Lower lobe of right lung (tissue), 2 donors: ENCODE results near the gene CCL13. TPM values are rescaled to one million over a fixed set of nuclear protein-coding genes. Genes with fewer than 3 reads are reported as not detected.
A peak's percentile ranks its signal among the peaks of the same experiment; 100 is the strongest.

Experiments used
- ATAC-seq, 2 donors: fragments of 200-7000 bp; cut with Tn5 transposase; one replicate each; pipeline ENCODE4 v1.9.1; 2020 to 2022; ENCODE audit warnings: mild to moderate bottlenecking in 2 of 2, moderate library complexity in 2 of 2
- DNase-seq: peaks from one replicate; pipeline ENCODE4 v3.0.0-alpha.2; 2020
- H3K27ac ChIP-seq: fragments of 200-600 bp; one replicate; pipeline ENCODE4 v1.8.0; 2022
- H3K27me3 ChIP-seq: fragments of 200-600 bp; one replicate; pipeline ENCODE4 v1.8.0; 2022; ENCODE audit warnings: low read depth
- H3K36me3 ChIP-seq: fragments of 200-600 bp; one replicate; pipeline ENCODE4 v1.8.0; 2022; ENCODE audit warnings: mild to moderate bottlenecking
- H3K4me1 ChIP-seq: fragments of 200-600 bp; one replicate; pipeline ENCODE4 v1.8.0; 2022
- H3K4me3 ChIP-seq: fragments of 200-600 bp; one replicate; pipeline ENCODE4 v1.8.0; 2022; ENCODE audit warnings: mild to moderate bottlenecking
- H3K9me3 ChIP-seq: fragments of 200-600 bp; one replicate; pipeline ENCODE4 v1.8.0; 2022
- CTCF ChIP-seq: fragments of 200-600 bp; IDR thresholded peaks from one replicate; pipeline ENCODE4 v1.8.0; 2022; ENCODE audit warnings: antibody characterized with exemption, mild to moderate bottlenecking
- intact Hi-C: fragments of 100-400 bp; cut with DNase I; formaldehyde crosslinking; loops from one replicate; pipeline ENCODE4 v1.11.0; 2022
- total RNA-seq: library from RNA; stranded (reverse); fragmentation: NEBNext Ultra II Directional; extraction: Animal tissue kit (Norgen Biotek cat#: 25700); gene quantifications from one replicate; pipeline ENCODE4 v1.2.1, GENCODE V29; 2021
- donor health status: DM: no; HTN: yes; CAD: no; lungs with severe emphysema.

The CCL13 gene
- total RNA-seq, 1 donor from 2014 or later = 14.6 TPM

DNA sequence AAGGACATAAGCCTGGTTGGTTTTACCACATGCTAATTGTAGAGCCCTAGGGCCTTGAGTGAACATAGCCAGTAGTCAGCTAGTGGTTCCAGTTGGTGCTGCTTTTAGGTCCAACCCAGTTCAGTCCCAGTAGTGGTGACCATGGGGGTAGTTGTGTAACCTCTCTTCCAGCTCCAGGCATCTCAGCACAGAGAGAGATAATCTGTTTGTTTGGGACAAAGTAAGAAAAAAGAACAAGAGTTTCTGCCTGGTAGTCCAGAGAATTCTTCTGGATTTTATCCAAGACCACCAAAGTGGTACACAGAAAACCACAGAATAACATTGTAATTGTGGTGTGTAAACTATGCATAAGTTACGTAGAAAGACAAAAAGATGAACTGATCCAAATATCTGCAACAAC, 5.2 kb upstream of the CCL13 start:
- ATAC-seq = no peak
- intact Hi-C loops = no loop called here

DNA sequence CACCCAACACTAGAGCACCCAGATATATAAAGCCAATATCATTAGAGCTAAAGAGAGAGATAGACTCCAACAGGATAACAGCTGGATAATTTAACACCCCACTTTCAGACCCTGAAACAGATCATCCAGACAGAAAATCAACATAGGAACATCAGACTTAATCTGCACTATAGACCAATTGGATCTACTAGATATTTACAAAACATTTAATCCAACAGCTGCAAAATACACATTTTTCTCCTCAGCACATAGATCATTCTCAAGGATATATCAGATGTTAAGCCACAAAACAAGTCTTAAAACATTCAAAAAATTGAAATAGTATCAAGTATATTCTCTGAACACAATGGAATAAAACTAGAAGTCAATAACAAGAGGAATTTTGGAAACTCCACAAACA, 4.1 kb upstream of the CCL13 start:
- intact Hi-C loops = no loop called here
- no peak overlapping the region for H3K4me3 ChIP-seq
- no peaks in the 10 kb centered on the region for H3K9me3 ChIP-seq
- H3K36me3 ChIP-seq = no peaks in the 10 kb centered on the region
- no peak overlapping the region for H3K27ac ChIP-seq
- H3K27me3 ChIP-seq = no peaks in the 10 kb centered on the region
- no peak for TF ChIP-seq CTCF
- peaks cover 15% of the 10 kb centered on the region for H3K4me1 ChIP-seq
- ATAC-seq (no peak), DNase-seq (no peak)

More for the DNA sequence above, 5.2 kb upstream of the CCL13 start:
- no peaks in the 10 kb centered on the region for H3K36me3 ChIP-seq
- DNase-seq = no peak
- H3K9me3 ChIP-seq = no peaks in the 10 kb centered on the region
- TF ChIP-seq CTCF = no peak
- H3K27ac ChIP-seq = peak overlapping the region; percentile 15
- H3K27me3 ChIP-seq = no peaks in the 10 kb centered on the region
- no peak overlapping the region for H3K4me3 ChIP-seq
- H3K4me1 ChIP-seq = peaks cover 10% of the 10 kb centered on the region

- Histone ChIP-seq H3K36me3 (no peaks in the 10 kb centered on the region), H3K27ac (no peak overlapping the region), H3K4me1 (peaks cover 15% of the 10 kb centered on the region), H3K4me3 (no peak overlapping the region), H3K27me3 (no peaks in the 10 kb centered on the region), H3K9me3 (no peaks in the 10 kb centered on the region)
- no peak for TF ChIP-seq CTCF
- ATAC-seq (no peak), DNase-seq (no peak)
- intact Hi-C loops = no loop called here
Observed at GRCh38 chr17:34354637-34355036, 1.6 kb upstream of the CCL13 start.

GRCh38 chr17:34357398-34357797, 1.1 kb downstream of the CCL13 start:
- Histone ChIP-seq H3K27ac (no peak overlapping the region), H3K36me3 (no peaks in the 10 kb centered on the region), H3K4me1 (peaks cover 18% of the 10 kb centered on the region), H3K9me3 (no peaks in the 10 kb centered on the region), H3K27me3 (peaks cover 8% of the 10 kb centered on the region), H3K4me3 (no peak overlapping the region)
- ATAC-seq = no peak
- no peak for DNase-seq
- intact Hi-C loops = no loop called here
- no peak for TF ChIP-seq CTCF

- TF ChIP-seq CTCF = no peak
- no peak overlapping the region for H3K4me3 ChIP-seq
- H3K27ac ChIP-seq = no peak overlapping the region
- H3K36me3 ChIP-seq = no peaks in the 10 kb centered on the region
- DNase-seq = no peak
- no peak for ATAC-seq
- H3K27me3 ChIP-seq = peaks cover 9% of the 10 kb centered on the region
- peaks cover 18% of the 10 kb centered on the region for H3K4me1 ChIP-seq
- H3K9me3 ChIP-seq = no peaks in the 10 kb centered on the region
- intact Hi-C loops = no loop called here
Observed at GRCh38 chr17:34358631-34359030, 2.4 kb downstream of the CCL13 start.
